ENCODE results near the gene ULK1.
"Not testable (repeated sequence)": the region's sequence is repeated elsewhere in the genome, so short reads cannot be mapped to it uniquely, and the experiment has no call there.

Gene ULK1

GRCh38 chr12:131947482-131948027 lies 53.1 kb downstream of the ULK1 start:
- no peak for DNase-seq

GRCh38 chr12:131948166-131948712 lies 53.8 kb downstream of the ULK1 start:
- no peak for DNase-seq

GRCh38 chr12:131948713-131949430 lies 54.5 kb downstream of the ULK1 start:
- DNase-seq: not testable (repeated sequence)

GRCh38 chr12:131949431-131950181 lies 55.2 kb downstream of the ULK1 start, which contains the start of gene EP400:
EP400 (plus strand) TSS chr12:131949942; CDS start chr12:131960620, 10,678 bp downstream.
- DNase-seq: peak; percentile 89

- DNase-seq: no peak
Measured at GRCh38 chr12:131950182-131950913, 55.9 kb downstream of the ULK1 start.

- DNase-seq: not testable (repeated sequence)
Measured at GRCh38 chr12:131953810-131954209, 59.4 kb downstream of the ULK1 start.

- not testable (repeated sequence) for DNase-seq
Measured at GRCh38 chr12:131954460-131954859, 60.0 kb downstream of the ULK1 start.

- no peak for DNase-seq
Measured at GRCh38 chr12:131959116-131959515, 64.7 kb downstream of the ULK1 start.

- no peak for DNase-seq
Measured at GRCh38 chr12:131959641-131960589, 65.5 kb downstream of the ULK1 start.

GRCh38 chr12:131960590-131961325 lies 66.3 kb downstream of the ULK1 start:
- not testable (repeated sequence) for DNase-seq

- not testable (repeated sequence) for DNase-seq
Measured at GRCh38 chr12:131961328-131961727, 66.9 kb downstream of the ULK1 start.

- no peak for DNase-seq
Measured at GRCh38 chr12:131962069-131962468, 67.6 kb downstream of the ULK1 start.

GRCh38 chr12:131963381-131963780 lies 69.0 kb downstream of the ULK1 start:
- DNase-seq: no peak

- DNase-seq: no peak
Measured at GRCh38 chr12:131965073-131965472, 70.7 kb downstream of the ULK1 start.

GRCh38 chr12:131971226-131971625 lies 76.8 kb downstream of the ULK1 start:
- no peak for DNase-seq
